IPS-18c (cell line): ENCODE results near the gene YARS1.

Experiments
- H3K4me3 ChIP-seq: 2 replicates; pipeline ENCODE4 v1.7.0; 2013; ENCODE audit warnings: low read depth, mild to moderate bottlenecking, low read length, moderate library complexity; ENCODE audit not compliant: insufficient read depth
- H3K9me3 ChIP-seq: one replicate; pipeline ENCODE4 v1.6.1; 2013; ENCODE audit warnings: mild to moderate bottlenecking, low read length, moderate library complexity; ENCODE audit not compliant: control insufficient read depth, insufficient read depth

YARS1 gene

DNA sequence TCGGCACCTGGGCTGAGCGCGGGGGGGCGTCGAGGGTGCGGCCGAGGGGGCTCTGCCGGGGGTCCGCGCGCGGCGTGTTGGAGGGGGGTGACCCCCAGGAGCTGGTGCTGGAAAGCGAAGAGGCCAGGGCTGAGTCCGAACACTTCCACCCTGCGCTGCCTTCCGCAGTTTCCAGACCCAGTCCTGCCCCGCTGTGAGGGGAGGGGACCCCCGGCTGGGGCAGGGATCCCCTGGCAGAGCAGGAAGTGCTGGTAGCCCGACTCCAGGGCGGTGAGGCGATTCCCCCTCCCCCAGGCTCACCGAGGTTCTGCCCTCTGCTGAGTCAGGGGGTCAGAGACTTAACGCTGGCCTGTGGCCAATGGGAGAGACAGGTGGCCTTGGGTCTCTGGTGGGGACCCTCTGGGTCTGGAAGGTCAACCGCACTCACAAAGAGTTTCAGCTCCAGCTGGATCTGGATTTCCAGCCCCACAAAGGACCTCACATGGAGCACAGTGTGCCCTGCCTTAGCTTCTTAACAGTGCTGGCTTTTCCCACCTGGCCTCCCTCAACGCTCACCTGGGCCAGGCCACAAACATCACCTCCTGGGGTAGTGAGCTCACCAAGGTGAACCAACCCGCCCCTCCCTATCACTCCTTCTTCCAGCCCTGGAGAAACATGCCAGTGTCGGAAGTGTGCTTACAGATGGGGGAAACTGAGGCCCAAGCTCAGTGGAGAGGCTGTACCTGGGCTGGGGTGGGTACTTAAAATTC, 74.8 kb downstream of the YARS1 start:
- H3K4me3 ChIP-seq: peak overlapping the region; percentile 73

DNA sequence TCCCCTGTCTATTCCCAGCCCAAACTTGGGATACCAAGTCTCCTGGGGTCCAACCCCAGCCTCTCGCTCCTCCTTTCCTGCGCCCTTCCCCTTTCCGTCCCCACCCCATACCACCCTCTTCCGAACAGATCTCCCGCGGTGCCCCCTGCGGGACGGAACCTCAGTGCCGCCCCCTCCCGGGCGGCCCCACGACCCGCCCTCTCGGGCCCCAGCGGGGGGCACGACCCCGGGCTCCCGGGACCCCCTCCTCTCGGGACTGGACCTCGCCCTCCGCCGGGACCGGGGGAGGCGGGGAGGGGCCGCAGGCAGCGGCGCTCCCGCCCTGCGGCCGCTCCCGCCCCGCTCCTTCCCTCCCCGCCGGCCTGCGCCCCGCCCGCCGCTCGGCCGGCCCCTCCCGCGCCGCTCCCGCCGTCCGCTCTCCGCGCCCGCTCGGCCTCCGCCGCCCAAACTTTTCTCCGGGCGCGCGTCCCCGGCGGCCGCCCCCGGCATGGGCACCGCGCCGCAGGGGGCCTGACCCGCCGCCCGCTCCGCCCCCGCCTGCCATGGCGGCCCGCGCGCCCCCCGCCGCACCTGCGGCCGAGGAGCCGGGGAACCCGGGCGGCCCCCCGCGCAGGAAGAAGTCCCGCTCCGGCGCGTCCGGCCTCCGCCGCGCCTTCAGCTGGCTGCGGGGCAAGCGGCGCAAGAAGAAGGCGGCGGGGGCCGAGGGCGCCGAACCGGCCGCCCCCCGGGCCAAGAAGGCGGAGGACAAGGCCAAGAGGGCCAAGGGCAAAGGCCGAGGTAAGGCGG, 75.6 kb downstream of the YARS1 start:
- Histone ChIP-seq H3K9me3 (no peaks in the 10 kb centered on the region), H3K4me3 (peak overlapping the region; percentile 73)

More for the DNA sequence above, 74.8 kb downstream of the YARS1 start:
- no peaks in the 10 kb centered on the region for H3K9me3 ChIP-seq

- Histone ChIP-seq H3K4me3 (peak overlapping the region; percentile 63; the same call in 1 of the 2 replicates), H3K9me3 (no peaks in the 10 kb centered on the region)
These were observed 76.1 kb downstream of the YARS1 start for GRCh38 chr1:32741059-32741412.

GRCh38 chr1:32736812-32737791, 80.1 kb downstream of the YARS1 start:
- H3K4me3 ChIP-seq: no peak overlapping the region
- no peaks in the 10 kb centered on the region for H3K9me3 ChIP-seq

- Histone ChIP-seq H3K4me3 (no peak overlapping the region), H3K9me3 (no peaks in the 10 kb centered on the region)
These were observed 83.4 kb downstream of the YARS1 start for GRCh38 chr1:32733582-32734321.

- no peak overlapping the region for H3K4me3 ChIP-seq
- H3K9me3 ChIP-seq: peaks cover 2% of the 10 kb centered on the region
These were observed 87.7 kb downstream of the YARS1 start for GRCh38 chr1:32729254-32730046.

GRCh38 chr1:32728413-32729077, 88.6 kb downstream of the YARS1 start:
- H3K4me3 ChIP-seq: no peak overlapping the region
- peaks cover 2% of the 10 kb centered on the region for H3K9me3 ChIP-seq

GRCh38 chr1:32727876-32728275, 89.3 kb downstream of the YARS1 start:
- no peak overlapping the region for H3K4me3 ChIP-seq
- H3K9me3 ChIP-seq: peaks cover 2% of the 10 kb centered on the region

DNA sequence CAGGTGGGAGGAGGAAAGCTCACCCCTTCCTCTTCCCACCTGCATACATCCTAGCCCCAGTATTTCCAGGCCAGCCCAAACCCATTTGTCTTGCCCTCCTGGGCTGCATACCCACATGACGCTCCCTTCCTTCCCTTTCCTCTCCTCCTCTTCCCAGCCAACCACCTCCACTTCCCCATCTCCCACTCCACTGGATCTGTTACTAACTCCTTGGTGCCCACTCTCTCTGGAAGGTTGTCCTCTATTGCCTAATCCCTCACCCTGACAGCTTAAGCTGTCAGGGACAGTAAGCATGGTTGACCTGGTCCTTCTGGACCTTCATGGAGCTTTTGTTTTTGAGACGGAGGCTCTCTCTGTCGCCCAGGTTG, 91.6 kb downstream of the YARS1 start:
- Histone ChIP-seq H3K9me3 (peaks cover 2% of the 10 kb centered on the region), H3K4me3 (no peak overlapping the region)
